Gastrocnemius medialis (tissue), 4 donors: ENCODE data around the gene RGL3.
A peak's percentile ranks its signal among the peaks of the same experiment; 100 is the strongest.

Experiments
- POLR2A ChIP-seq, 2 donors: fragments of 450-650 bp; IDR thresholded peaks; one replicate each; pipeline ENCODE4 v1.6.1; 2017; ENCODE audit warnings: antibody characterized with exemption in 2 of 2, mild to moderate bottlenecking in 2 of 2, moderate library complexity in 2 of 2
- TF ChIP-seq, protein P1 (sequence below), 5 experiments: fragments of 450-650 bp in 3 of 5; fragments of 200-600 bp in 2 of 5; sonication (generic) in 2 of 5; IDR thresholded peaks in 4 of 5; conservative IDR thresholded peaks in 1 of 5; 1 replicate in 4 of 5; 2 replicates in 1 of 5; pipeline ENCODE4 v1.5.1; 2016 to 2019; ENCODE audit warnings: antibody characterized with exemption in 5 of 5, mild to moderate bottlenecking in 3 of 5, moderate library complexity in 3 of 5

DNA sequence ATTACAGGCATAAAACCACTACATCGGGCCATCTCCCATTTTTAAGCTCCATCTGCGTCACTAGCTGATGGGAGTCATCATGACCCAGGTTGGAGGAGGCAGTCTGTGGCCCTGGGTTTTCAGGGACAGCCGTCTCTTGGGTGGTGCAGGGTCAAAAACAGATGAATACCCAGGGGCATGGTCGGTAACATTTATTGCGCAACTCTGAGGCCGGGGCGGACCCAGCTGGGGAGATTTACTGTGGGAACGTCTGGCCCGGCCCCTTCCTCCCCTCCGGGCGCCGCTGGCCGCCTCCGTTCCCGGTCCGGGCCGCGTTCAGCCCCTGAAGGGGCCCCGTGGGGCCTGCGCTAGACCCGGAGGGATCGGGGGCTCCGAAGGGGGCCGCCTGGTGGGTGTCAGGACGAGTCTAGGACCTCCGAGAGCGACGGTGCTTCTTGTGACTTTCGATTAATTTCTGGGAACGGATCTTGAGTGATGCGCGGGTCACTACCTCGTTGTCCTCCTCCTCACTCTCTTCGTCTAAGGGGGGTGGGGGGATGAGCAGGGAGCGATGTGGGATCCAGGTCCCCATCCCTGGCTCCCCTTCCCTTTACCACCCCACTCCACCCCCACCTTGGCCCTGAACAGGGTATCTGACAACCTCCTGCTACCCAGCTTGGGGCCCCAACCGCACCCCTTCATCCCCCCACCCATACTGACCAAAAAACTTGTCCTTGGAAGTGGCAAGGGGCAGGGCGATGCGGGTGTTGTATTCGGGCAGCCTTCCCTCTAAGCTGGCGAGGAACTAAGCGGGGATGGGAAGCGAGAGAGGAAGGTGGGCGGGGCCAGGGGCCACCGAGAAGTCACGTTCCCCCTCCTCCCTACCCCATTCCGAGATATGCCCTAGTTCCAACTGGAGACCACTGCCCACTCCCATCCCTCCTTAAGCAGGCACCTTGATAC, 1.6 kb upstream of the RGL3 start:
- TF ChIP-seq, protein P1, sequence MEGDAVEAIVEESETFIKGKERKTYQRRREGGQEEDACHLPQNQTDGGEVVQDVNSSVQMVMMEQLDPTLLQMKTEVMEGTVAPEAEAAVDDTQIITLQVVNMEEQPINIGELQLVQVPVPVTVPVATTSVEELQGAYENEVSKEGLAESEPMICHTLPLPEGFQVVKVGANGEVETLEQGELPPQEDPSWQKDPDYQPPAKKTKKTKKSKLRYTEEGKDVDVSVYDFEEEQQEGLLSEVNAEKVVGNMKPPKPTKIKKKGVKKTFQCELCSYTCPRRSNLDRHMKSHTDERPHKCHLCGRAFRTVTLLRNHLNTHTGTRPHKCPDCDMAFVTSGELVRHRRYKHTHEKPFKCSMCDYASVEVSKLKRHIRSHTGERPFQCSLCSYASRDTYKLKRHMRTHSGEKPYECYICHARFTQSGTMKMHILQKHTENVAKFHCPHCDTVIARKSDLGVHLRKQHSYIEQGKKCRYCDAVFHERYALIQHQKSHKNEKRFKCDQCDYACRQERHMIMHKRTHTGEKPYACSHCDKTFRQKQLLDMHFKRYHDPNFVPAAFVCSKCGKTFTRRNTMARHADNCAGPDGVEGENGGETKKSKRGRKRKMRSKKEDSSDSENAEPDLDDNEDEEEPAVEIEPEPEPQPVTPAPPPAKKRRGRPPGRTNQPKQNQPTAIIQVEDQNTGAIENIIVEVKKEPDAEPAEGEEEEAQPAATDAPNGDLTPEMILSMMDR (IDR thresholded peaks at IDR 0.05 in 4 of 5, conservative IDR thresholded peaks at IDR 0.05 in 1 of 5), result no peak
- TF ChIP-seq POLR2A (IDR thresholded peaks at IDR 0.05), result peak in 1 of 2 donors; percentile 15
